ENCODE data around the gene CA10. TPM values are rescaled to one million over a fixed set of nuclear protein-coding genes. Genes with fewer than 3 reads are reported as not detected.

CA10 gene
- total RNA-seq, 6 experiments from 2014 or later: not detected

DNA sequence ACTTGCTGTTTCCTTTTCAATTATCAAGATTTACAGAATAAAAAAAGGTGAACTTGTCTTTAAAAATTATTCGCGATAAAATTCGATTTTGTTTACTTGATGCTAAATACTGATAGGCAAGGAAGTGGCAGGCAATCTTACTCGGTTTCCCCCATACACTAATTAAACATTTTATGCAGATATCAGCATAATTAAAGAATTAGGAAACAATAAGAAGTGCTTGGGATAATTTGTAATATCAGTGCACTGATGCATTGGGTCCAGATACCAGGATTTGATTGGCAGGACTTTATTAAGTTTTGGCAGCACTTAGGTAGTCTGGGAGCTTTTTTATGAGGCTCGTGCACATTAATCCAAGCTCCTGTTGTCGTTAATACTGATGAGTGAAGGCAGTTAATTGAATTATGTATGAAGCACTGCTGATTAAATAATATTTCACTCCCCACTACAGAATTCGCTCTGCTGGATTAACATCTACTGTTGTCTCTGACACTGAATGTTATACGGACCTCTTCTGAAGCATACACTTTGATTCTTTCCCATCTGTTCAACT lies 165.6 kb downstream of the CA10 start:
- ATAC-seq (no peak), DNase-seq (no peak)
- Histone ChIP-seq H3K27ac (no peak overlapping the region), H3K9me3 (no peaks in the 10 kb centered on the region), H3K4me1 (no peaks in the 10 kb centered on the region), H3K4me3 (no peak overlapping the region), H3K27me3 (no peaks in the 10 kb centered on the region), H3K36me3 (no peaks in the 10 kb centered on the region)
- TF ChIP-seq POLR2A (IDR thresholded peaks at IDR 0.05): no peak
- no peak for TF ChIP-seq CTCF (IDR thresholded peaks at IDR 0.05)
- intact Hi-C loops (cut with DNase I): no loop called here
- WGBS (ENCODE audit: insufficient coverage, low coverage, low lambda C conversion rate, missing lambda C conversion rate): 54% methylated on average over 8 of the region's 8 CpGs

GRCh38 chr17:51971121-51971520 lies 187.4 kb downstream of the CA10 start:
- Histone ChIP-seq H3K27ac (no peak overlapping the region), H3K4me1 (no peaks in the 10 kb centered on the region), H3K36me3 (no peaks in the 10 kb centered on the region), H3K27me3 (no peaks in the 10 kb centered on the region), H3K9me3 (peaks cover 0 to 2% (median 0%) of the 10 kb centered on the region in 4 donors), H3K4me3 (no peak overlapping the region)
- ATAC-seq (no peak), DNase-seq (no peak)
- 33% methylated on average over 1 of the region's 1 CpG for WGBS (ENCODE audit: insufficient coverage, low coverage, low lambda C conversion rate, missing lambda C conversion rate)
- intact Hi-C loops (cut with DNase I): no loop called here
- TF ChIP-seq POLR2A (IDR thresholded peaks at IDR 0.05): no peak
- no peak for TF ChIP-seq CTCF (IDR thresholded peaks at IDR 0.05)

- 100% methylated on average over 2 of the region's 7 CpGs for WGBS (ENCODE audit: insufficient coverage, low coverage, low lambda C conversion rate, missing lambda C conversion rate)
- intact Hi-C loops (cut with DNase I): no loop called here
- no peak for DNase-seq
- Histone ChIP-seq H3K27me3 (no peaks in the 10 kb centered on the region), H3K27ac (no peak overlapping the region), H3K4me3 (no peak overlapping the region), H3K9me3 (peaks cover 0 to 2% (median 0%) of the 10 kb centered on the region in 4 donors), H3K4me1 (no peaks in the 10 kb centered on the region), H3K36me3 (no peaks in the 10 kb centered on the region)
- no peak for ATAC-seq
- TF ChIP-seq POLR2A (IDR thresholded peaks at IDR 0.05): no peak
- TF ChIP-seq CTCF (IDR thresholded peaks at IDR 0.05): no peak
These were observed 196.8 kb downstream of the CA10 start for GRCh38 chr17:51961689-51962088.

GRCh38 chr17:51957786-51958185 lies 200.7 kb downstream of the CA10 start:
- Histone ChIP-seq H3K27me3 (no peaks in the 10 kb centered on the region), H3K27ac (no peak overlapping the region), H3K4me1 (no peaks in the 10 kb centered on the region), H3K36me3 (no peaks in the 10 kb centered on the region), H3K9me3 (no peaks in the 10 kb centered on the region), H3K4me3 (no peak overlapping the region)
- TF ChIP-seq CTCF (IDR thresholded peaks at IDR 0.05) (no peak), POLR2A (IDR thresholded peaks at IDR 0.05) (no peak)
- 43% methylated on average over 5 of the region's 5 CpGs for WGBS (ENCODE audit: insufficient coverage, low coverage, low lambda C conversion rate, missing lambda C conversion rate)
- DNase-seq (no peak), ATAC-seq (no peak)
- intact Hi-C loops (cut with DNase I): no loop called here

GRCh38 chr17:51955245-51955644 lies 203.3 kb downstream of the CA10 start:
- ATAC-seq: no peak
- TF ChIP-seq CTCF (IDR thresholded peaks at IDR 0.05): no peak
- TF ChIP-seq POLR2A (IDR thresholded peaks at IDR 0.05): no peak
- WGBS (ENCODE audit: insufficient coverage, low coverage, low lambda C conversion rate, missing lambda C conversion rate): 48% methylated on average over 2 of the region's 2 CpGs
- Histone ChIP-seq H3K4me1 (no peaks in the 10 kb centered on the region), H3K4me3 (no peak overlapping the region), H3K36me3 (no peaks in the 10 kb centered on the region), H3K27me3 (no peaks in the 10 kb centered on the region), H3K27ac (no peak overlapping the region), H3K9me3 (no peaks in the 10 kb centered on the region)
- no peak for DNase-seq
- intact Hi-C loops (cut with DNase I): no loop called here

All from right lobe of liver (tissue), 6 donors.